A673 (cell line): Measurements from ENCODE around the gene IL11.

Source experiments
- EZH2 ChIP-seq: fragments of 200-600 bp; sonication (generic); IDR thresholded peaks from 2 replicates; pipeline ENCODE4 v1.6.1; 2017; ENCODE audit warnings: borderline replicate concordance, low read depth, mild to moderate bottlenecking, mixed read lengths, antibody characterized with exemption, low read length; ENCODE audit not compliant: poor library complexity, severe bottlenecking
- TF ChIP-seq, protein P1 (sequence below): fragments of 300-800, 200-600 bp; sonication (generic); conservative IDR thresholded peaks from 2 replicates; pipeline ENCODE4 v1.5.1; 2017; ENCODE audit warnings: low read depth, mild to moderate bottlenecking, antibody characterized with exemption, low read length, moderate library complexity, mixed read lengths

GRCh38 chr19:55370305-55370988 is at the start of gene IL11:
- TF ChIP-seq, protein P1, sequence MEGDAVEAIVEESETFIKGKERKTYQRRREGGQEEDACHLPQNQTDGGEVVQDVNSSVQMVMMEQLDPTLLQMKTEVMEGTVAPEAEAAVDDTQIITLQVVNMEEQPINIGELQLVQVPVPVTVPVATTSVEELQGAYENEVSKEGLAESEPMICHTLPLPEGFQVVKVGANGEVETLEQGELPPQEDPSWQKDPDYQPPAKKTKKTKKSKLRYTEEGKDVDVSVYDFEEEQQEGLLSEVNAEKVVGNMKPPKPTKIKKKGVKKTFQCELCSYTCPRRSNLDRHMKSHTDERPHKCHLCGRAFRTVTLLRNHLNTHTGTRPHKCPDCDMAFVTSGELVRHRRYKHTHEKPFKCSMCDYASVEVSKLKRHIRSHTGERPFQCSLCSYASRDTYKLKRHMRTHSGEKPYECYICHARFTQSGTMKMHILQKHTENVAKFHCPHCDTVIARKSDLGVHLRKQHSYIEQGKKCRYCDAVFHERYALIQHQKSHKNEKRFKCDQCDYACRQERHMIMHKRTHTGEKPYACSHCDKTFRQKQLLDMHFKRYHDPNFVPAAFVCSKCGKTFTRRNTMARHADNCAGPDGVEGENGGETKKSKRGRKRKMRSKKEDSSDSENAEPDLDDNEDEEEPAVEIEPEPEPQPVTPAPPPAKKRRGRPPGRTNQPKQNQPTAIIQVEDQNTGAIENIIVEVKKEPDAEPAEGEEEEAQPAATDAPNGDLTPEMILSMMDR = no peak
- no peak for TF ChIP-seq EZH2
